Panc1 (cell line): ENCODE data around the gene HMOX1.

Experiments used
- POLR2AphosphoS5 ChIP-seq: IDR thresholded peaks from 2 replicates; pipeline ENCODE4 v1.6.1; 2012; ENCODE audit warnings: mild to moderate bottlenecking, low read depth, low read length, moderate library complexity
- REST ChIP-seq, 2 experiments: IDR thresholded peaks; 2 replicates each; pipeline ENCODE4 v1.6.1; 2011 to 2012; ENCODE audit warnings: low read depth in 2 of 2, control low read depth in 1 of 2, low read length in 1 of 2, mild to moderate bottlenecking in 1 of 2, moderate library complexity in 1 of 2; ENCODE audit not compliant: insufficient read depth in 1 of 2
- TF ChIP-seq, protein P1 (sequence below): fragments of 450-650 bp; IDR thresholded peaks from 2 replicates; pipeline ENCODE4 v1.5.1; 2017; ENCODE audit warnings: mild to moderate bottlenecking

DNA sequence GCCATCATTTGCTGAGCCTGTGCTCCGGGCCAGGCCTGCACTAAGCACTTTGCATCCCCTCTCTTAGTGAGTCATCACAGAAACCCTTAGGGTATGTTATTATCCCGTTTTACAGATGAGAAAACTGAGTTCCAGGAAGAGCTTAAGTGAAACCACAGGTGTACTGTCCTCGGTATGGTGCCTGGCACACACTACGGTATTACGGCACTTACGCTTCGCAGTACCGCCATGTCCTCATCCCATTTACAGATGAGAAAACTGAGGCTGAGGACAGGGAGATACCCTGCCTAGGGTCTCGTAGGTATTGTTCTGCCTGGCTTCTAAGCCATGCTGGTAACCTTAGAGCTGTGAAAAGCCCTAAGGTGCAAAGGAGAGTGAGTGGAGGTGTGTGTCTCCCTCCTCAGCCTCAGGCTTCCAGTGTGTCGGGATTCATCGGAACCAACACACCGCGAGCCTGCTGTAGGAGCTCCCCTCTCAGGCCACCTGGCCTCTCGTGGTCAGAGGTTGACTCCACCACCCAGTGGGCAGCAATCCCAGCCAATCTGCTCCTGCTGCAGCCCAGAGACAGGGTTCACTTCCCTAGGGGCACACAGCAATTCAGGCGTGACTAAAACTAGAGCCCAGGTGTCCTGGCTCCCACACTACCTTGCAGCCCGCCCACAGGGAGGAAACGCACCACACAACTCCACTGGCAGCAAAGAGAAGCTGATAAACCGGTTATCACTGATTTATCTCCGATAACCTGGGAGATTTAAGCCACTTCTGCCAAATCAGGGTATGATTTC, 39.6 kb upstream of the HMOX1 start:
- TF ChIP-seq, protein P1, sequence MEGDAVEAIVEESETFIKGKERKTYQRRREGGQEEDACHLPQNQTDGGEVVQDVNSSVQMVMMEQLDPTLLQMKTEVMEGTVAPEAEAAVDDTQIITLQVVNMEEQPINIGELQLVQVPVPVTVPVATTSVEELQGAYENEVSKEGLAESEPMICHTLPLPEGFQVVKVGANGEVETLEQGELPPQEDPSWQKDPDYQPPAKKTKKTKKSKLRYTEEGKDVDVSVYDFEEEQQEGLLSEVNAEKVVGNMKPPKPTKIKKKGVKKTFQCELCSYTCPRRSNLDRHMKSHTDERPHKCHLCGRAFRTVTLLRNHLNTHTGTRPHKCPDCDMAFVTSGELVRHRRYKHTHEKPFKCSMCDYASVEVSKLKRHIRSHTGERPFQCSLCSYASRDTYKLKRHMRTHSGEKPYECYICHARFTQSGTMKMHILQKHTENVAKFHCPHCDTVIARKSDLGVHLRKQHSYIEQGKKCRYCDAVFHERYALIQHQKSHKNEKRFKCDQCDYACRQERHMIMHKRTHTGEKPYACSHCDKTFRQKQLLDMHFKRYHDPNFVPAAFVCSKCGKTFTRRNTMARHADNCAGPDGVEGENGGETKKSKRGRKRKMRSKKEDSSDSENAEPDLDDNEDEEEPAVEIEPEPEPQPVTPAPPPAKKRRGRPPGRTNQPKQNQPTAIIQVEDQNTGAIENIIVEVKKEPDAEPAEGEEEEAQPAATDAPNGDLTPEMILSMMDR = no peak
- TF ChIP-seq POLR2AphosphoS5 = no peak
- no peak for TF ChIP-seq REST (IDR thresholded peaks at IDR 0.05; ENCODE audit: insufficient read depth in 1 of 2, low read depth in 2 of 2, low read length in 1 of 2)
